IMR-90 (cell line): ENCODE results near the gene HOTAIR.

Source experiments
- BHLHE40 ChIP-seq: fragments of 150-350 bp; IDR thresholded peaks from 2 replicates; pipeline ENCODE4 v1.6.1; 2016; ENCODE audit warnings: mild to moderate bottlenecking, low read depth, low read length
- CEBPB ChIP-seq: IDR thresholded peaks from 2 replicates; pipeline ENCODE4 v1.6.1; 2012; ENCODE audit warnings: low read depth, low read length, improper control_type of control experiment
- POLR2A ChIP-seq: IDR thresholded peaks from 2 replicates; pipeline ENCODE4 v1.6.1; 2012; ENCODE audit warnings: mild to moderate bottlenecking, low read depth, low read length
- RCOR1 ChIP-seq: IDR thresholded peaks from 2 replicates; pipeline ENCODE4 v1.6.1; 2012; ENCODE audit warnings: mild to moderate bottlenecking, low read length, improper control_type of control experiment; ENCODE audit not compliant: insufficient replicate concordance
- SMC3 ChIP-seq: fragments of 150-350 bp; IDR thresholded peaks from 2 replicates; pipeline ENCODE4 v1.6.1; 2016; ENCODE audit warnings: low read depth, mild to moderate bottlenecking, antibody characterized with exemption, low read length, moderate library complexity
- TF ChIP-seq, protein P1 (sequence below): conservative IDR thresholded peaks from 2 replicates; pipeline ENCODE4 v1.5.1; 2012; ENCODE audit warnings: mild to moderate bottlenecking, low read depth, low read length, improper control_type of control experiment
- TF ChIP-seq, protein P2 (sequence below): fragments of 150-350 bp; IDR thresholded peaks from 2 replicates; pipeline ENCODE4 v1.6.1; 2017; ENCODE audit warnings: mild to moderate bottlenecking, antibody characterized with exemption, low read length, low read depth

DNA sequence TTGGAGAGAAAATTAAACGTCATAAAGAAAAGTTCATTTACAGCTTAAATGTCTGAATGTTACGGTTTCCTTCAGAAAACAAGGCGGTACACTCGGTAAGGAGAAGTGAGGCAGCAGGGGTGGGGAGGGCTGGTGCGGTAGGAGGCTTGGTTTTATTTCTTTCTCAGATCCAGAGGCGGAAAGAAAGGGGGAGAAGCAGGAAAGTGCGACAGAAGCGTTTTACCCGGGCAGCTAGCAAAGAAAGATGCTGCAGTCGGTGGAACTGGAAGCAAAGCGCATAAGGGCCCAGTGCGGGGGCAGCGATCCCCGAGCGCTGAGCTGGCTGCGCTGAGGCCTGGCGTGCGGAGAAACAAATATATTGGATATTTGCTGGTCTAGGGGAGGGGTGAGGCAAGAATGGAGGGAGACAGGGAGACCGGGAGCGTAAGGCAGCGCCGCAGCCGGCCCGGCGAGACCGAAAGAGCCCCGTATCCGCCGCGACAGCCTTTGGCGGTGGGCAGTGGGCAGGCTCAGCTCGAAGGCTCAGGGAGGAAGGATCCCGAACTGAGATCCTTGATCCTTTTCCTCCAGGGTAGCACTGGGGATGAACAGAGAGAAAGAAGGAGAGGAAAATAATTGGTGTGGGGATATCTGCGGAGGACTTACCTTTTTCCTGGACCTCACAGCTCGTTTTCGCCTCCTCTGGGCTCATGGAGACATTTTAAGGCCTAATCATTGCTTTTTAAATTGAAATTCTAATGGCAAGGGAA is 8.2 kb downstream of the HOTAIR start:
- TF ChIP-seq, protein P1, sequence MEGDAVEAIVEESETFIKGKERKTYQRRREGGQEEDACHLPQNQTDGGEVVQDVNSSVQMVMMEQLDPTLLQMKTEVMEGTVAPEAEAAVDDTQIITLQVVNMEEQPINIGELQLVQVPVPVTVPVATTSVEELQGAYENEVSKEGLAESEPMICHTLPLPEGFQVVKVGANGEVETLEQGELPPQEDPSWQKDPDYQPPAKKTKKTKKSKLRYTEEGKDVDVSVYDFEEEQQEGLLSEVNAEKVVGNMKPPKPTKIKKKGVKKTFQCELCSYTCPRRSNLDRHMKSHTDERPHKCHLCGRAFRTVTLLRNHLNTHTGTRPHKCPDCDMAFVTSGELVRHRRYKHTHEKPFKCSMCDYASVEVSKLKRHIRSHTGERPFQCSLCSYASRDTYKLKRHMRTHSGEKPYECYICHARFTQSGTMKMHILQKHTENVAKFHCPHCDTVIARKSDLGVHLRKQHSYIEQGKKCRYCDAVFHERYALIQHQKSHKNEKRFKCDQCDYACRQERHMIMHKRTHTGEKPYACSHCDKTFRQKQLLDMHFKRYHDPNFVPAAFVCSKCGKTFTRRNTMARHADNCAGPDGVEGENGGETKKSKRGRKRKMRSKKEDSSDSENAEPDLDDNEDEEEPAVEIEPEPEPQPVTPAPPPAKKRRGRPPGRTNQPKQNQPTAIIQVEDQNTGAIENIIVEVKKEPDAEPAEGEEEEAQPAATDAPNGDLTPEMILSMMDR, result no peak
- TF ChIP-seq SMC3, result no peak
- no peak for TF ChIP-seq BHLHE40
- TF ChIP-seq RCOR1, result no peak
- TF ChIP-seq POLR2A, result no peak
- TF ChIP-seq, protein P2, sequence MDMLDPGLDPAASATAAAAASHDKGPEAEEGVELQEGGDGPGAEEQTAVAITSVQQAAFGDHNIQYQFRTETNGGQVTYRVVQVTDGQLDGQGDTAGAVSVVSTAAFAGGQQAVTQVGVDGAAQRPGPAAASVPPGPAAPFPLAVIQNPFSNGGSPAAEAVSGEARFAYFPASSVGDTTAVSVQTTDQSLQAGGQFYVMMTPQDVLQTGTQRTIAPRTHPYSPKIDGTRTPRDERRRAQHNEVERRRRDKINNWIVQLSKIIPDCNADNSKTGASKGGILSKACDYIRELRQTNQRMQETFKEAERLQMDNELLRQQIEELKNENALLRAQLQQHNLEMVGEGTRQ, result no peak
- no peak for TF ChIP-seq CEBPB
